A549 (cell line): ENCODE data around the gene MXRA7. TPM values are rescaled to one million over a fixed set of nuclear protein-coding genes. Genes with fewer than 3 reads are reported as not detected.

Experiments used
- ATAC-seq, 2 experiments: fragments of 200-7000 bp in 1 of 2; fragments of >200 bp in 1 of 2; cut with Nextera tagmentation in 1 of 2; cut with Tn5 transposase in 1 of 2; 3 replicates each; pipeline versions ENCODE4 v1.8.0 to v1.9.1; 2018 to 2020; ENCODE audit warnings: mild to moderate bottlenecking in 1 of 2, moderate library complexity in 1 of 2
- CTCF ChIA-PET: fragments of 300-600 bp; sonication (Branson Sonifier 250); formaldehyde crosslinking; extraction: SDS; loops from one replicate; lab custom pipeline; 2021; ENCODE audit warnings: antibody characterized with exemption, inconsistent platforms; lab: Yijun Ruan, JAX
- POLR2A ChIA-PET: fragments of 350-600 bp; formaldehyde crosslinking; extraction: SDS; loops from one replicate; lab custom pipeline; 2021; ENCODE audit warnings: antibody characterized with exemption, inconsistent platforms; lab: Yijun Ruan, JAX
- DNase-seq, 2 experiments: peaks; one replicate each; pipeline versions ENCODE4 v3.0.0 to v3.0.0-alpha.2; 2011 to 2016; ENCODE audit warnings: low read depth in 1 of 2, low spot score in 1 of 2
- FAIRE-seq: peaks from 2 replicates; lab custom pipeline; 2011; peaks lifted over from hg19 to GRCh38; lab: Jason Lieb, UNC
- H3K27ac ChIP-seq, 2 experiments: fragments of >200 bp; sonication (Bioruptor Twin); formaldehyde crosslinking; 3 replicates each; pipeline ENCODE4 v1.5.1; 2016 to 2017
- H3K4me1 ChIP-seq: fragments of >200 bp; sonication (Bioruptor Twin); formaldehyde crosslinking; 3 replicates; pipeline ENCODE4 v1.6.1; 2016
- H3K4me2 ChIP-seq: fragments of >200 bp; sonication (Bioruptor Twin); formaldehyde crosslinking; 3 replicates; pipeline ENCODE4 v1.6.1; 2016
- H3K4me3 ChIP-seq: fragments of >200 bp; sonication (Bioruptor Twin); formaldehyde crosslinking; 3 replicates; pipeline ENCODE4 v1.5.1; 2016
- H3K9me3 ChIP-seq: fragments of >200 bp; sonication (Bioruptor Twin); formaldehyde crosslinking; 3 replicates; pipeline ENCODE4 v1.6.1; 2016
- CBX8 ChIP-seq: fragments of 200-600 bp; sonication (generic); IDR thresholded peaks from 2 replicates; pipeline ENCODE4 v1.6.1; 2016
- CEBPB ChIP-seq, 2 experiments: fragments of >200 bp in 1 of 2; sonication (Bioruptor Twin) in 1 of 2; formaldehyde crosslinking in 1 of 2; IDR thresholded peaks; 2 replicates each; pipeline ENCODE4 v1.6.1; 2012 to 2016
- CHD2 ChIP-seq: fragments of 150-350 bp; IDR thresholded peaks from 2 replicates; pipeline ENCODE4 v1.6.1; 2014; ENCODE audit warnings: low read length; ENCODE audit not compliant: partially characterized antibody
- CHD4 ChIP-seq: fragments of 200-600 bp; sonication (generic); IDR thresholded peaks from 2 replicates; pipeline ENCODE4 v1.6.1; 2016; ENCODE audit warnings: antibody characterized with exemption, mild to moderate bottlenecking, borderline replicate concordance
- EHF ChIP-seq: fragments of 250-450 bp; sonication (Bioruptor Pico); IDR thresholded peaks from 2 replicates; pipeline ENCODE4 v1.5.0; 2020; ENCODE audit warnings: mild to moderate bottlenecking
- ESRRA ChIP-seq: fragments of 150-350 bp; IDR thresholded peaks from 2 replicates; pipeline ENCODE4 v1.6.1; 2014; ENCODE audit warnings: mild to moderate bottlenecking, low read length, borderline replicate concordance
- FOSB ChIP-seq: fragments of 250-450 bp; sonication (Bioruptor Pico); IDR thresholded peaks from 2 replicates; pipeline ENCODE4 v1.5.0; 2020; ENCODE audit warnings: mild to moderate bottlenecking, moderate library complexity
- FOSL2 ChIP-seq, 2 experiments: fragments of 450-650 bp in 1 of 2; fragments of >200 bp in 1 of 2; sonication (Bioruptor Twin) in 1 of 2; formaldehyde crosslinking; IDR thresholded peaks; 2 replicates each; pipeline versions ENCODE4 v1.5.0 to v1.6.1; 2016 to 2020; ENCODE audit warnings: mild to moderate bottlenecking in 1 of 2, moderate library complexity in 1 of 2
- FOXS1 ChIP-seq: fragments of 250-450 bp; sonication (Bioruptor Pico); IDR thresholded peaks from 2 replicates; pipeline ENCODE4 v1.5.0; 2020; ENCODE audit warnings: mild to moderate bottlenecking, moderate library complexity
- GATA3 ChIP-seq: IDR thresholded peaks from 2 replicates; pipeline ENCODE4 v1.6.1; 2012; ENCODE audit warnings: borderline replicate concordance
- HDAC2 ChIP-seq: fragments of 200-600 bp; sonication (generic); IDR thresholded peaks from 2 replicates; pipeline ENCODE4 v1.6.1; 2016
- HOXA7 ChIP-seq: fragments of 250-450 bp; sonication (Bioruptor Pico); IDR thresholded peaks from 2 replicates; pipeline ENCODE4 v1.5.0; 2020; ENCODE audit warnings: mild to moderate bottlenecking, moderate library complexity
- HOXB13 ChIP-seq: fragments of 250-450 bp; sonication (Bioruptor Pico); IDR thresholded peaks from 2 replicates; pipeline ENCODE4 v1.5.0; 2020; ENCODE audit warnings: low read depth, mild to moderate bottlenecking, moderate library complexity
- HOXB5 ChIP-seq: fragments of 250-450 bp; sonication (Bioruptor Pico); IDR thresholded peaks from 2 replicates; pipeline ENCODE4 v1.5.0; 2020; ENCODE audit warnings: mild to moderate bottlenecking, moderate library complexity
- JUNB ChIP-seq: fragments of >200 bp; sonication (Bioruptor Twin); formaldehyde crosslinking; IDR thresholded peaks from 2 replicates; pipeline ENCODE4 v1.6.1; 2016
- MAZ ChIP-seq: fragments of 150-350 bp; IDR thresholded peaks from 2 replicates; pipeline ENCODE4 v1.6.1; 2014; ENCODE audit warnings: antibody characterized with exemption, low read depth, low read length, borderline replicate concordance
- NFE2L2 ChIP-seq: fragments of 150-350 bp; conservative IDR thresholded peaks from 2 replicates; pipeline ENCODE4 v1.6.1; 2014; ENCODE audit warnings: low read length
- NPAS2 ChIP-seq: fragments of 250-450 bp; sonication (Bioruptor Pico); IDR thresholded peaks from 2 replicates; pipeline ENCODE4 v1.8.0; 2022; ENCODE audit warnings: mild to moderate bottlenecking, moderate library complexity, borderline replicate concordance
- POLR2A ChIP-seq: IDR thresholded peaks from 2 replicates; pipeline ENCODE4 v1.6.1; 2012; ENCODE audit warnings: mild to moderate bottlenecking, low read length
- POLR2AphosphoS2 ChIP-seq: conservative IDR thresholded peaks from 2 replicates; pipeline ENCODE4 v1.6.1; 2012; ENCODE audit warnings: low read length, improper control_type of control experiment, inconsistent platforms
- RFX5 ChIP-seq: fragments of 450-650 bp; IDR thresholded peaks from 2 replicates; pipeline ENCODE4 v1.7.1; 2014; ENCODE audit warnings: antibody characterized with exemption, mild to moderate bottlenecking, moderate library complexity
- RNF2 ChIP-seq: fragments of 200-600 bp; sonication (generic); IDR thresholded peaks from 2 replicates; pipeline ENCODE4 v1.6.1; 2016; ENCODE audit warnings: low read depth, mild to moderate bottlenecking, antibody characterized with exemption, moderate library complexity, borderline replicate concordance
- SMC3 ChIP-seq: fragments of >200 bp; sonication (Bioruptor Twin); formaldehyde crosslinking; IDR thresholded peaks from 3 replicates; pipeline ENCODE4 v1.6.1; 2018; ENCODE audit warnings: inconsistent platforms
- WGBS: methylation state at CpG from one replicate; pipeline ENCODE4 v1.1.6; 2017; ENCODE audit errors: missing lambda C conversion rate; 5-methylcytosine and 5-hydroxymethylcytosine counted together
- polyA plus RNA-seq, 4 experiments: library from polyadenylated mRNA; depleted of rRNA in 3 of 4; stranded (reverse); fragments of >200 nt; fragmentation: RNase III in 1 of 4; extraction: RNeasy Plus Mini Kit Qiagen cat#74134 plus additional on column Dnase treatment in 1 of 4; gene quantifications; 2 replicates in 3 of 4; 3 replicates in 1 of 4; pipeline ENCODE4 v1.2.3, GENCODE V29; 2011 to 2017
- TF ChIP-seq, protein P1 (sequence below): IDR thresholded peaks from 2 replicates; pipeline ENCODE4 v1.6.1; 2012; ENCODE audit warnings: low read depth, borderline replicate concordance
- TF ChIP-seq, protein P2 (sequence below): IDR thresholded peaks from 2 replicates; pipeline ENCODE4 v1.6.1; 2012
- TF ChIP-seq, protein P3 (sequence below): fragments of >200 bp; sonication (Bioruptor Twin); formaldehyde crosslinking; IDR thresholded peaks from 3 replicates; pipeline ENCODE4 v1.6.1; 2016
- TF ChIP-seq, protein P4 (sequence below): fragments of 200-600 bp; sonication (generic); IDR thresholded peaks from 2 replicates; pipeline ENCODE4 v1.6.1; 2016; ENCODE audit warnings: antibody characterized with exemption, mild to moderate bottlenecking, moderate library complexity
- TF ChIP-seq, protein P5 (sequence below): fragments of >200 bp; sonication (Bioruptor Twin); formaldehyde crosslinking; IDR thresholded peaks from 2 replicates; pipeline ENCODE4 v1.6.1; 2016

The MXRA7 gene
- polyA plus RNA-seq, 2 of the 4 experiments (the other 2 are of a cell fraction) = 47.8 to 57.2 TPM

DNA sequence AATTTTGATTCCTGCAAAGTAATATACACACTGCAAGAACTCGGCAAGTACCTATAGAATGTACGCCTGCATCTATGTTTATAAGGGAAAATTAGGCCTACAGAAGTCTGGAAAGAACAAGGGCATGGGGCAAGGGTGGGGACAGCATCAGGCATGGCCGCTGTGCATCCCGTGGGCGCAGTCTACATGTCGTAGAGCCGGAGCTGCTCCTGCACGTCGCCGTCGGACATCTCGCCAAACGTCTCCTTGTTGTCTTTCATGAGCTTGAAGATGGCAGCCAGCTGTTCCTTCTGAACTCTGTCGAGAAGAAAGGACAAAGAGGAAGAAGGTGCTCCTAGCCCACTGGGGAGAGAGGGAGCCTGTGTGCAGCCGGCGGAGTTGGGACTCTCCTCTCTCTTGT is 33.4 kb downstream of the MXRA7 start:
- WGBS = 89% methylated on average over 16 of the region's 16 CpGs
- POLR2A ChIA-PET = no interaction called here
- DNase-seq = no peak
- no peak for TF ChIP-seq RNF2
- TF ChIP-seq, protein P1, sequence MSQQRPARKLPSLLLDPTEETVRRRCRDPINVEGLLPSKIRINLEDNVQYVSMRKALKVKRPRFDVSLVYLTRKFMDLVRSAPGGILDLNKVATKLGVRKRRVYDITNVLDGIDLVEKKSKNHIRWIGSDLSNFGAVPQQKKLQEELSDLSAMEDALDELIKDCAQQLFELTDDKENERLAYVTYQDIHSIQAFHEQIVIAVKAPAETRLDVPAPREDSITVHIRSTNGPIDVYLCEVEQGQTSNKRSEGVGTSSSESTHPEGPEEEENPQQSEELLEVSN = no peak
- no peak for TF ChIP-seq SMC3
- TF ChIP-seq CEBPB (IDR thresholded peaks at IDR 0.05) = no peak
- TF ChIP-seq HOXB13 (CRISPR knock-in tag) = no peak
- no peak for TF ChIP-seq POLR2AphosphoS2
- TF ChIP-seq HDAC2 = no peak
- TF ChIP-seq FOSL2 (IDR thresholded peaks at IDR 0.05) = no peak
- TF ChIP-seq FOSL2 (CRISPR knock-in tag; IDR thresholded peaks at IDR 0.05) = no peak
- no peak for TF ChIP-seq MAZ
- TF ChIP-seq POLR2A = no peak
- H3K27ac ChIP-seq = no peak overlapping the region
- H3K4me1 ChIP-seq = peaks cover 6% of the 10 kb centered on the region; the same call in 2 of the 3 replicates
- CTCF ChIA-PET = interaction anchor here (1.1 to 4.8 kb wide), 6 partner anchors 17 to 171 kb away, joined by 3 to 23 read pairs (median 4); no protein-coding TSS in a partner anchor
- no peak overlapping the region for H3K4me3 ChIP-seq
- H3K4me2 ChIP-seq = no peak overlapping the region
- no peaks in the 10 kb centered on the region for H3K9me3 ChIP-seq
- FAIRE-seq = no peak
- ATAC-seq = no peak

DNA sequence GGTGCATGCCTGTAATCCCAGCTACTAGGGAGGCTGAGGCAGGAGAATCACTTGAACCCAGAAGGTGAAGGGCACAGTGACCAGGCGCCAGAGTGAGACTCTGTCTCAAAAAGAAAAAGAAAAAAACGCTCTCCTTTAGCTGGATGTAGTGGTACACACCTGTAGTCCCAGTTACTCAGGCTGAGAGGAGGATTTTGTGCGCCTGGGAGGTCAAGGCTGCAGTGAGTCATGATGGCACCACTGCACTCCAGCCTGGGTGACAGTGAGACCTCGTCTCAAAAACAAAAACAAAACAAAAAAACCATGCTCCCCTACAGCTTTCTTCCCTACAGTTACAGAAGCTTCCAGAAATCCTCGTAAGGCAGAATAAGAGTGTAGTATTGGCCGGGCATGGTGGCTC is 34.1 kb downstream of the MXRA7 start:
- Histone ChIP-seq H3K4me3 (no peak overlapping the region), H3K4me1 (peaks cover 7% of the 10 kb centered on the region; the same call in 2 of the 3 replicates), H3K9me3 (no peaks in the 10 kb centered on the region), H3K4me2 (no peak overlapping the region), H3K27ac (no peak overlapping the region)
- ChIA-PET POLR2A (no interaction called here), CTCF (interaction anchor here (0.8 to 4.8 kb wide), 4 partner anchors 12 to 154 kb away, joined by 3 to 23 read pairs (median 4); no protein-coding TSS in a partner anchor)
- no peak for DNase-seq
- ATAC-seq = no peak
- FAIRE-seq = no peak
- WGBS = 78% methylated on average over 6 of the region's 6 CpGs
- no peak for TF ChIP-seq RNF2
- no peak for TF ChIP-seq JUNB

DNA sequence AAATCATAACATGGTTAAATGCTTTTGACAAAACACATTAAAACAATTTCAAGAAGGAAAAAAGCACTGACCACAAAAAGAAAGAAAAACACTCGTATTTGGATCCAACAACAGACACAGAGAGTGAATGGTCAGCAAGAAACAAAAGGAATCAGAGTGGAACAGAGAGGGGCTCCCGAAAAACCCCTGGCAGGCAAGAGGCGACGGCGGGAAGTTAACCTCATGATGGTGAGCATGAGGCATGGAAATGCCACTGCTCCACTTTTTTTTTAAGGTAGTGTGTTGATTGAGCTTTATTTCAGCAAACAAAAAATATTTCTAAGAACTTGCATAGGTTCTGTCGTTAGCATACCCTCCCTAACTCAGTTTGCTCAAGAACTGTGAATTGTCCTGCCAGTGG is 35.1 kb downstream of the MXRA7 start:
- peaks cover 12% of the 10 kb centered on the region for H3K4me1 ChIP-seq
- POLR2A ChIA-PET = interaction anchor here (0.7 kb wide), 1 partner anchor 494 kb away, joined by 10 read pairs; no protein-coding TSS in a partner anchor
- CTCF ChIA-PET = interaction anchor here (0.7 to 4.8 kb wide), 8 partner anchors 9 to 304 kb away, joined by 3 to 23 read pairs (median 4); no protein-coding TSS in a partner anchor
- no peaks in the 10 kb centered on the region for H3K9me3 ChIP-seq
- FAIRE-seq (no peak), ATAC-seq (no peak), DNase-seq (no peak)
- WGBS = 88% methylated on average over 6 of the region's 6 CpGs
- H3K4me3 ChIP-seq = no peak overlapping the region
- TF ChIP-seq JUNB = no peak
- no peak for TF ChIP-seq NFE2L2
- TF ChIP-seq HOXB5 (CRISPR knock-in tag) = no peak
- TF ChIP-seq, protein P2, sequence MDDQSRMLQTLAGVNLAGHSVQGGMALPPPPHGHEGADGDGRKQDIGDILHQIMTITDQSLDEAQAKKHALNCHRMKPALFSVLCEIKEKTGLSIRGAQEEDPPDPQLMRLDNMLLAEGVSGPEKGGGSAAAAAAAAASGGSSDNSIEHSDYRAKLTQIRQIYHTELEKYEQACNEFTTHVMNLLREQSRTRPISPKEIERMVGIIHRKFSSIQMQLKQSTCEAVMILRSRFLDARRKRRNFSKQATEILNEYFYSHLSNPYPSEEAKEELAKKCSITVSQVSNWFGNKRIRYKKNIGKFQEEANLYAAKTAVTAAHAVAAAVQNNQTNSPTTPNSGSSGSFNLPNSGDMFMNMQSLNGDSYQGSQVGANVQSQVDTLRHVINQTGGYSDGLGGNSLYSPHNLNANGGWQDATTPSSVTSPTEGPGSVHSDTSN = no peak
- TF ChIP-seq ESRRA = no peak
- TF ChIP-seq EHF (CRISPR knock-in tag) = no peak
- TF ChIP-seq FOXS1 (CRISPR knock-in tag) = no peak
- TF ChIP-seq RFX5 = no peak
- no peak for TF ChIP-seq NPAS2
- TF ChIP-seq FOSB (CRISPR knock-in tag) = no peak
- TF ChIP-seq CHD2 = no peak
- no peak for TF ChIP-seq GATA3
- TF ChIP-seq, protein P3, sequence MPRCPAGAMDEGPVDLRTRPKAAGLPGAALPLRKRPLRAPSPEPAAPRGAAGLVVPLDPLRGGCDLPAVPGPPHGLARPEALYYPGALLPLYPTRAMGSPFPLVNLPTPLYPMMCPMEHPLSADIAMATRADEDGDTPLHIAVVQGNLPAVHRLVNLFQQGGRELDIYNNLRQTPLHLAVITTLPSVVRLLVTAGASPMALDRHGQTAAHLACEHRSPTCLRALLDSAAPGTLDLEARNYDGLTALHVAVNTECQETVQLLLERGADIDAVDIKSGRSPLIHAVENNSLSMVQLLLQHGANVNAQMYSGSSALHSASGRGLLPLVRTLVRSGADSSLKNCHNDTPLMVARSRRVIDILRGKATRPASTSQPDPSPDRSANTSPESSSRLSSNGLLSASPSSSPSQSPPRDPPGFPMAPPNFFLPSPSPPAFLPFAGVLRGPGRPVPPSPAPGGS = no peak
- TF ChIP-seq, protein P4, sequence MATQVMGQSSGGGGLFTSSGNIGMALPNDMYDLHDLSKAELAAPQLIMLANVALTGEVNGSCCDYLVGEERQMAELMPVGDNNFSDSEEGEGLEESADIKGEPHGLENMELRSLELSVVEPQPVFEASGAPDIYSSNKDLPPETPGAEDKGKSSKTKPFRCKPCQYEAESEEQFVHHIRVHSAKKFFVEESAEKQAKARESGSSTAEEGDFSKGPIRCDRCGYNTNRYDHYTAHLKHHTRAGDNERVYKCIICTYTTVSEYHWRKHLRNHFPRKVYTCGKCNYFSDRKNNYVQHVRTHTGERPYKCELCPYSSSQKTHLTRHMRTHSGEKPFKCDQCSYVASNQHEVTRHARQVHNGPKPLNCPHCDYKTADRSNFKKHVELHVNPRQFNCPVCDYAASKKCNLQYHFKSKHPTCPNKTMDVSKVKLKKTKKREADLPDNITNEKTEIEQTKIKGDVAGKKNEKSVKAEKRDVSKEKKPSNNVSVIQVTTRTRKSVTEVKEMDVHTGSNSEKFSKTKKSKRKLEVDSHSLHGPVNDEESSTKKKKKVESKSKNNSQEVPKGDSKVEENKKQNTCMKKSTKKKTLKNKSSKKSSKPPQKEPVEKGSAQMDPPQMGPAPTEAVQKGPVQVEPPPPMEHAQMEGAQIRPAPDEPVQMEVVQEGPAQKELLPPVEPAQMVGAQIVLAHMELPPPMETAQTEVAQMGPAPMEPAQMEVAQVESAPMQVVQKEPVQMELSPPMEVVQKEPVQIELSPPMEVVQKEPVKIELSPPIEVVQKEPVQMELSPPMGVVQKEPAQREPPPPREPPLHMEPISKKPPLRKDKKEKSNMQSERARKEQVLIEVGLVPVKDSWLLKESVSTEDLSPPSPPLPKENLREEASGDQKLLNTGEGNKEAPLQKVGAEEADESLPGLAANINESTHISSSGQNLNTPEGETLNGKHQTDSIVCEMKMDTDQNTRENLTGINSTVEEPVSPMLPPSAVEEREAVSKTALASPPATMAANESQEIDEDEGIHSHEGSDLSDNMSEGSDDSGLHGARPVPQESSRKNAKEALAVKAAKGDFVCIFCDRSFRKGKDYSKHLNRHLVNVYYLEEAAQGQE = no peak
- no peak for TF ChIP-seq HOXA7 (CRISPR knock-in tag)
- TF ChIP-seq, protein P5, sequence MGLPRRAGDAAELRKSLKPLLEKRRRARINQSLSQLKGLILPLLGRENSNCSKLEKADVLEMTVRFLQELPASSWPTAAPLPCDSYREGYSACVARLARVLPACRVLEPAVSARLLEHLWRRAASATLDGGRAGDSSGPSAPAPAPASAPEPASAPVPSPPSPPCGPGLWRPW = no peak
- no peak for TF ChIP-seq CHD4
- no peak for TF ChIP-seq MAZ
- no peak for TF ChIP-seq CBX8
- no peak overlapping the region for H3K27ac ChIP-seq
- H3K4me2 ChIP-seq = no peak overlapping the region
